Measurements from ENCODE around the gene PRR3.
"Not testable (repeated sequence)": the region's sequence is repeated elsewhere in the genome, so short reads cannot be mapped to it uniquely, and the experiment has no call there.

- not testable (repeated sequence) for TF ChIP-seq ZNF462 (CRISPR knock-in tag; IDR thresholded peaks at IDR 0.05); CTCF (conservative IDR thresholded peaks at IDR 0.05; ENCODE audit: low read depth in 2 of 2); ZNF114 (CRISPR knock-in tag; IDR thresholded peaks at IDR 0.05); EZH2phosphoT487 (IDR thresholded peaks at IDR 0.05; ENCODE audit: unreplicated experiment); POLR2AphosphoS5 (IDR thresholded peaks at IDR 0.05; ENCODE audit: low read depth); EZH2 (IDR thresholded peaks at IDR 0.05; ENCODE audit: low read depth, unreplicated experiment); JUNB (IDR thresholded peaks at IDR 0.05; ENCODE audit: unreplicated experiment); REST (IDR thresholded peaks at IDR 0.05; ENCODE audit: unreplicated experiment); CREB1 (CRISPR knock-in tag; IDR thresholded peaks at IDR 0.05; ENCODE audit: low read depth); STAT1 (IDR thresholded peaks at IDR 0.05; ENCODE audit: unreplicated experiment); ZNF331 (CRISPR knock-in tag; IDR thresholded peaks at IDR 0.05; ENCODE audit: low read depth); NANOG (IDR thresholded peaks at IDR 0.05; ENCODE audit: borderline replicate concordance); ETS1 (IDR thresholded peaks at IDR 0.05)
Observed at GRCh38 chr6:30529349-30529875, 27.7 kb upstream of the PRR3 start.
